Measurements from ENCODE around the gene DNASE1L2. TPM values are rescaled to one million over a fixed set of nuclear protein-coding genes. Genes with fewer than 3 reads are reported as not detected.

DNASE1L2 gene
- total and polyA plus RNA-seq, 5 donors from 2014 or later, result 0.37 TPM; not detected in 4

DNA sequence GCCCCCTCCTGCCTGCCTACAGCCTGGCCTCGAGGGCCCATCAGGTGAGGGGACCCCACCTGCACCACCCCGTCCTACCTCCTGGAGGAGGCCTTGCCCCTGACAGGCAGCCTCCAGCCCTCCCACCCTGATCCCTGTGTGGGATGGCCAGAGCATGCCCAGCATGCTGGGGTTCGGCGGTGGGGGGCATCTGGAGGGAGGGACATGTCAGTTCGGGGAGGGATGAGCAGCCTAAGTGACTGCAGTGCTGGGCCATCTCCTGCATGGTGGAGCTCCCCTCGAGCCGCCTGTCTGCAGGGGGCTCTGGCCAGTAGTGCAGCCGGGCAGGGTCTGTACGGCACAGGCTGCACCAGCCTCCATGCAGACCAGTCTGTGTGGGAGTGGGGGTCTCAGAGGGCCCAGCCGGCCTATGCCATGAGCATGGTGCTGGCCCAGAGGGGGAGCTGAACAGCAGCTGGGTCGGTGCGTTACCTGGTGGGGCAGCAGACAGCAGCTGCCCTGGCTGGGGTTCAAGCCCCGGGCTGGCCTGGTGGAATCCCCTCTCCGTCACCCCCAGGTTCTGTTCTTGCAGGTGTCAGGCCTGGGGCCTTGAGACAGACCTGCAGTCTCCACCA is 35.7 kb downstream of the DNASE1L2 start:
- H3K4me1 ChIP-seq (ENCODE audit: control insufficient read depth, insufficient read depth, low read length, poor library complexity, severe bottlenecking), result peaks cover 15% of the 10 kb centered on the region
- H3K4me3 ChIP-seq (ENCODE audit: low read depth, low read length), result no peak overlapping the region
- ATAC-seq (ENCODE audit: low read depth in 2 of 2), result no peak
- no peaks in the 10 kb centered on the region for H3K27me3 Mint-ChIP-seq
- no peak overlapping the region for H3K27ac Mint-ChIP-seq
- H3K36me3 ChIP-seq (ENCODE audit: control insufficient read depth, insufficient read depth, low read length), result no peaks in the 10 kb centered on the region
- H3K9me3 ChIP-seq (ENCODE audit: control insufficient read depth in 2 of 2, low read length in 2 of 2), result no peaks in the 10 kb centered on the region
- H3K4me3 Mint-ChIP-seq, result no peak overlapping the region
- no peaks in the 10 kb centered on the region for H3K27me3 ChIP-seq (ENCODE audit: control insufficient read depth, insufficient read depth, low read length)
- H3K9me3 Mint-ChIP-seq, result no peaks in the 10 kb centered on the region
- peaks cover 2 to 19% (median 10%) of the 10 kb centered on the region in 4 donors for H3K4me1 Mint-ChIP-seq
- H3K36me3 Mint-ChIP-seq, result no peaks in the 10 kb centered on the region
- DNase-seq, result no peak
- no peak overlapping the region for H3K27ac ChIP-seq (ENCODE audit: insufficient read depth, low read length, poor library complexity, severe bottlenecking)

DNA sequence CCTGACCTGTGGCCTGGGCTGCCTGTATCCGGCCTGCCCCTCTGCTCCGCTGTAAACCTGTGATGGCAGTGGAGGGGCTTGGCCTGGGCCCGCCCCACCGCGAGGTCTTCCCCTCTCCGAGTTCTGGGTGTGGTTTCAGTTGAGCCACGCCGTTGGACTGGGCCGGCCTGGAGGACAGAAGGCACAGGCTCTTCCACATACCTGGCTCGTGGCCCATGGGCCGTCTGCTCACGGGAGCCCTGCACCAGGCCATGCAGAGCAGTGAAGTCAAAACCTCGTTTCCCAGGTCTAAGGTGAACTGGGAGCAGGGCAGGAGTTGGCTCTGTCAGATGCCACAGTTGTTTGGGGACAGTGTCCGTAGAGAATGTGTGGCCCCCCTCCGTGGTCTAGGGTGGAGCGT is 37.2 kb downstream of the DNASE1L2 start:
- no peaks in the 10 kb centered on the region for H3K36me3 Mint-ChIP-seq
- ATAC-seq (ENCODE audit: low read depth in 2 of 2) (no peak), DNase-seq (no peak)
- H3K4me3 Mint-ChIP-seq, result peak overlapping the region in 1 of 4 donors; percentile 27
- no peaks in the 10 kb centered on the region for H3K27me3 Mint-ChIP-seq
- H3K4me1 ChIP-seq (ENCODE audit: control insufficient read depth, insufficient read depth, low read length, poor library complexity, severe bottlenecking), result peaks cover 15% of the 10 kb centered on the region
- no peak overlapping the region for H3K27ac ChIP-seq (ENCODE audit: insufficient read depth, low read length, poor library complexity, severe bottlenecking)
- no peaks in the 10 kb centered on the region for H3K36me3 ChIP-seq (ENCODE audit: control insufficient read depth, insufficient read depth, low read length)
- H3K27ac Mint-ChIP-seq, result no peak overlapping the region
- peaks cover 0 to 11% (median 6%) of the 10 kb centered on the region in 4 donors for H3K4me1 Mint-ChIP-seq
- no peaks in the 10 kb centered on the region for H3K9me3 ChIP-seq (ENCODE audit: control insufficient read depth in 2 of 2, low read length in 2 of 2)
- H3K9me3 Mint-ChIP-seq, result no peaks in the 10 kb centered on the region
- no peaks in the 10 kb centered on the region for H3K27me3 ChIP-seq (ENCODE audit: control insufficient read depth, insufficient read depth, low read length)
- H3K4me3 ChIP-seq (ENCODE audit: low read depth, low read length), result no peak overlapping the region

DNA sequence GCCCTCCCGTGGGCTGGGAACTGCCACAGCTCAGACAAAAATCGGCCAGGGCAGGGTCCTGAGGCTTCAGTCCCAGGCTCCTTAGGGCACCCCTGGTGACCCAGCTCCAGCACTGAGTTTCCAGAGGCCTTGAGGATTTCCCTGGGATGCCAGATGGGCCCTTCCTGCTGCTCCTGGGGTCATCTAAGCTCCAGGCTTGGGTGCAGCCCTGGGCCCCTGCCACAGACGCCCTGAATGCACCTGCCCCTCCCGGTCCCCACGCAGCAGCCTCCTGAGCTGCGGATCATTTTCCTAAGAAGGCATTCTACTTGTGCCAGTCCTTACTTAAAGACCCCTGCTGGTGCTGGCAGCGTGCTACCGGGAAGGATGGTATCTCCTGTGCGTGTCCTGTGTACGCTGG is 37.7 kb downstream of the DNASE1L2 start:
- H3K36me3 Mint-ChIP-seq, result no peaks in the 10 kb centered on the region
- ATAC-seq (ENCODE audit: low read depth in 2 of 2) (no peak), DNase-seq (no peak)
- H3K27me3 ChIP-seq (ENCODE audit: control insufficient read depth, insufficient read depth, low read length), result no peaks in the 10 kb centered on the region
- H3K4me3 ChIP-seq (ENCODE audit: low read depth, low read length), result no peak overlapping the region
- H3K9me3 Mint-ChIP-seq, result no peaks in the 10 kb centered on the region
- H3K27ac ChIP-seq (ENCODE audit: insufficient read depth, low read length, poor library complexity, severe bottlenecking), result no peak overlapping the region
- peaks cover 0 to 10% (median 5%) of the 10 kb centered on the region in 4 donors for H3K4me1 Mint-ChIP-seq
- H3K27me3 Mint-ChIP-seq, result no peaks in the 10 kb centered on the region
- no peak overlapping the region for H3K27ac Mint-ChIP-seq
- H3K9me3 ChIP-seq (ENCODE audit: control insufficient read depth in 2 of 2, low read length in 2 of 2), result no peaks in the 10 kb centered on the region
- H3K4me1 ChIP-seq (ENCODE audit: control insufficient read depth, insufficient read depth, low read length, poor library complexity, severe bottlenecking), result peaks cover 11% of the 10 kb centered on the region
- no peak overlapping the region for H3K4me3 Mint-ChIP-seq
- H3K36me3 ChIP-seq (ENCODE audit: control insufficient read depth, insufficient read depth, low read length), result no peaks in the 10 kb centered on the region

DNA sequence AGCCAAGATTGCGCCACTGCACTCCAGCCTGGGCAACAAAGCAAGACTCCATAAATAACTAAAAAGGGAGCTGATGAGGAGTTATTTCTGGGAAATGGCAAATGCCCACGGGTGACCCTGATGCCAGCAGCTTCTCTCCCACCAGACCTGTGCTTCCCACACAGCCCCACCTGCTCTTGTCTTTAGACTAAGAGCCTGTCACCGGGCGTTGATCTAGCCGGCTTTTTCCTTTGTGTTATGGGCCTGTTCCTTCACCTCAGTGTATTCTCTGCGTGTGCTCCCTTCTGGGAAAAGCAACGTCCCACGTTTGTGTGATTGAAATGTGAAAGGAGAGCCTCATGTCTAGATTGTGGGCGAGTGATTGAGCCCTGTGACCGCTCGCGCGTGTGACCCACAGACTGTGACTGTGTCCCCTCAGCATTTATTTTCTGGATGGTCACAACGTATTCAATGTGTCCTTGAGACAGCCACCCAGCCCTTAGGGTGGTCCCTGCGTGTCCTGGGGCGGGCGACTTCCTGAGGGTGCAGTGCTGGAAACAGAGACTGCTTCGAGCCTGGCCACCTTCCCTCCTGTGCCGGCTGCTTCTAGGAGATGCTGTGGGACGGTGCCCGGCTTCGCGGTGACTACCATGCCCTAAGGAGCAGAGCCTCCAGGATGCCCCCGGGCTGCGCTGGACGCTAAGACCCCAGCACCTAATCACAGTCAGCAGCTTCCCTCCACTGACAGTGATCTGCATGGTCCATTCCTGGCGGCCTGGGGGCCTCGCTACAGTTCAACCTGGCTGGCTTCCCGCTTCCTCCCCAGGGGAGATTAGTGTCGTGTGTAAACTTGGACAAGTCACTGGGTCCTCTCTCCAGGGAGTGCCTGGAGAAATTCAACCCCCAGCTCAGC is 39.5 kb downstream of the DNASE1L2 start:
- H3K27me3 ChIP-seq (ENCODE audit: control insufficient read depth, insufficient read depth, low read length), result no peaks in the 10 kb centered on the region
- H3K27ac ChIP-seq (ENCODE audit: insufficient read depth, low read length, poor library complexity, severe bottlenecking), result no peak overlapping the region
- H3K36me3 ChIP-seq (ENCODE audit: control insufficient read depth, insufficient read depth, low read length), result no peaks in the 10 kb centered on the region
- Mint-ChIP-seq H3K36me3 (no peaks in the 10 kb centered on the region), H3K27me3 (no peaks in the 10 kb centered on the region), H3K27ac (no peak overlapping the region), H3K4me3 (no peak overlapping the region), H3K9me3 (no peaks in the 10 kb centered on the region), H3K4me1 (no peaks in the 10 kb centered on the region)
- H3K9me3 ChIP-seq (ENCODE audit: control insufficient read depth in 2 of 2, low read length in 2 of 2), result no peaks in the 10 kb centered on the region
- H3K4me3 ChIP-seq (ENCODE audit: low read depth, low read length), result no peak overlapping the region
- DNase-seq (no peak), ATAC-seq (ENCODE audit: low read depth in 2 of 2) (no peak)
- no peaks in the 10 kb centered on the region for H3K4me1 ChIP-seq (ENCODE audit: control insufficient read depth, insufficient read depth, low read length, poor library complexity, severe bottlenecking)

DNA sequence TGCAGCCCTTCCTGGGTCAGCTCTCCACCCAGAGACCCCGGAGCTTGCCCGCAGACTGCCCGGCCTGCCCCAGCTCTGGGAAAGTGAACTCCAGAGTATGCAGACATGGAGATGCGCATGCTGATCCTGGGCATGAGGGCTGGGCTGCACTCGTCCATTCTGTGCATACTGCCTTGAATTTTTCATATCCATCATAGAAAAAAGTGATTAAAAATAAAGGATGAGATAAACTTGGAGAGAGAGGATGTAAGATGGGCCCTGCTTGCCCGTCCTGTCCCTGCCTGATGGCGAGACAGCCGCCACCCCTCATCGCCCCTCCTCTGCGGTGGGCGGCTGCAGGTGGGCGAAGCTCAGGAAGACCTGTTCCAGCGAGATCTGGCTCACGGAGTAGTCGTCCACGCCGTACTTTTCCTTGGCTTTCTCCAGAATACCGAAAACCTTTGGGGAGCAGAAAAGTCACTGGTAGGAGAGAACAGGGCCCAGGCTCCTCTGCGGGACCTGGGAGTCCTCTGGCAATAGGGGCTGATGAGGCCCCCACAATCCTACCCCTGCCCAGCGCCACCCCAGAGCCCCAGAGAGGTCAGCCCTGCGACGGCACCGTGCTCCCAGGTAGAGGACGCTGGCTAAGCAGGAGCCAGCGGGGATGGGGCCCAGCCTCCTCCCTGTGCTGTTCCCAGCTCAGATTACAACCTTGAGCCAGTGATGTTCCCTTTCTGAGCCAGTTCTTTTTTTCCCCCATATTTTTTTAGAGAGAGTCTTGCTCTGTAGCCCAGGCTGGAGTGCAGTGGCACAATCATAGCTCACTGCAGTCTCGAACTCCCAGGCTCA is 40.3 kb downstream of the DNASE1L2 start:
- Histone ChIP-seq H3K4me3 (ENCODE audit: low read depth, low read length) (no peak overlapping the region), H3K27me3 (ENCODE audit: control insufficient read depth, insufficient read depth, low read length) (no peaks in the 10 kb centered on the region), H3K9me3 (ENCODE audit: control insufficient read depth in 2 of 2, low read length in 2 of 2) (no peaks in the 10 kb centered on the region), H3K27ac (ENCODE audit: insufficient read depth, low read length, poor library complexity, severe bottlenecking) (no peak overlapping the region), H3K36me3 (ENCODE audit: control insufficient read depth, insufficient read depth, low read length) (no peaks in the 10 kb centered on the region), H3K4me1 (ENCODE audit: control insufficient read depth, insufficient read depth, low read length, poor library complexity, severe bottlenecking) (no peaks in the 10 kb centered on the region)
- Mint-ChIP-seq H3K36me3 (no peaks in the 10 kb centered on the region), H3K27me3 (no peaks in the 10 kb centered on the region), H3K9me3 (no peaks in the 10 kb centered on the region), H3K27ac (no peak overlapping the region), H3K4me1 (no peaks in the 10 kb centered on the region), H3K4me3 (no peak overlapping the region)
- DNase-seq, result no peak
- no peak for ATAC-seq (ENCODE audit: low read depth in 2 of 2)

DNA sequence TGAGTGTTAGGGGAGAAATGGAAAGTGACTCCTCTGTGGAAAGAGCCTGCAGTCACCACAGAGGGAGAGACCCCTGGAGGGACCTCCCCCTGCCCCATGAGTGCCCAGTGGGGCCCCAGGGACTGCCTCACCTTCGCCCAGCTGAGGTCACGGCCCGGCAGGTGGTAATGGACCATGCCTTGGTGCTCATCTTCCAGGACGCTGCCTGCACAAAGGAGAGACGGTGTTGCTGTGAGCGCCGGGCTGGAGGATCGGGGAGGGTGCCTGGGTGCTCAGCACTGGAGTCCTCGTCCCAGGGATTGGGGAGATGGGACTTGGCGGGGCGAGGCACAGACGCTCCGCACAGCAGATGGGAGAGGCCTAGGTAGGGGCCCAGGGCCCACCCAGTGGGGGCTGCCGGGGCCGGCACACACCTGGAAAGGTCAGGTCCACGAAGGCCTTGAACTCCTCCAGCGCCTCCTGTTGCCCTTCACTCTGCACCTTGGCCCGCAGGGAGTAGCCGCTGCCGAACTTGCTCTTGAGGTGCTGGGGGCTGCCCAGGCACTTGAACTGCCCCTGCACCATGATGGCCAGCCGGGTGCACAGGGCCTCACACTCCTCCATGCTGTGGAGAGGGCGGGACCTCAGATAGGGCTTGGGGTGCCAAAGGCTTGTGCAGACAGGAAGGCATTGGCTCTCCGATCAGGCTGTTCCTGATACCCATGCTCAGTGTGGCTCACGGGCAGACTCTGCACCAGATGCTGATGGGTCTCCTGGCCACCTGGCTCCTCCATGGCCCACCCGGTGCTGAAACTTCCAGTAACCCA is 41.4 kb downstream of the DNASE1L2 start:
- Mint-ChIP-seq H3K4me1 (no peaks in the 10 kb centered on the region), H3K36me3 (no peaks in the 10 kb centered on the region), H3K27ac (no peak overlapping the region), H3K27me3 (no peaks in the 10 kb centered on the region), H3K4me3 (no peak overlapping the region), H3K9me3 (no peaks in the 10 kb centered on the region)
- Histone ChIP-seq H3K36me3 (ENCODE audit: control insufficient read depth, insufficient read depth, low read length) (no peaks in the 10 kb centered on the region), H3K27ac (ENCODE audit: insufficient read depth, low read length, poor library complexity, severe bottlenecking) (no peak overlapping the region), H3K27me3 (ENCODE audit: control insufficient read depth, insufficient read depth, low read length) (no peaks in the 10 kb centered on the region), H3K4me1 (ENCODE audit: control insufficient read depth, insufficient read depth, low read length, poor library complexity, severe bottlenecking) (no peaks in the 10 kb centered on the region), H3K9me3 (ENCODE audit: control insufficient read depth in 2 of 2, low read length in 2 of 2) (no peaks in the 10 kb centered on the region), H3K4me3 (ENCODE audit: low read depth, low read length) (no peak overlapping the region)
- DNase-seq (no peak), ATAC-seq (ENCODE audit: low read depth in 2 of 2) (no peak)

DNA sequence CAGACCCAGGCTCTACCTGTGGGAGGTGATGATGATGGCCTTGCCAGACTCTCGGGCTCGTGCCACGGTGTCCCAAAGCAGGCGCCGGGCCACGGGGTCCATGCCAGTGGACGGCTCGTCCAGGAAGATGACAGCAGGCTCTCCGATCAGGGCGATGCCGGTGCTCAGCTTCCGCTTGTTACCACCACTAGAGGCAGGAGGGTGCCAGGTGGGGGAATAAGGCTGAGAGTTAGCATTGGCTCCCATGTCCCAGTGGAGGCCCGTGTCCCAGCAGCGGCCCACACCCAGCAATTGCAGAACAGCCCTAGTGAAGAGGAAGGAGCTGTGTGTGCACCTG is 42.0 kb downstream of the DNASE1L2 start:
- Histone ChIP-seq H3K4me1 (ENCODE audit: control insufficient read depth, insufficient read depth, low read length, poor library complexity, severe bottlenecking) (no peaks in the 10 kb centered on the region), H3K27ac (ENCODE audit: insufficient read depth, low read length, poor library complexity, severe bottlenecking) (no peak overlapping the region), H3K9me3 (ENCODE audit: control insufficient read depth in 2 of 2, low read length in 2 of 2) (no peaks in the 10 kb centered on the region), H3K27me3 (ENCODE audit: control insufficient read depth, insufficient read depth, low read length) (no peaks in the 10 kb centered on the region), H3K4me3 (ENCODE audit: low read depth, low read length) (no peak overlapping the region), H3K36me3 (ENCODE audit: control insufficient read depth, insufficient read depth, low read length) (no peaks in the 10 kb centered on the region)
- no peaks in the 10 kb centered on the region for H3K9me3 Mint-ChIP-seq
- H3K4me1 Mint-ChIP-seq, result no peaks in the 10 kb centered on the region
- no peaks in the 10 kb centered on the region for H3K36me3 Mint-ChIP-seq
- ATAC-seq (ENCODE audit: low read depth in 2 of 2) (no peak), DNase-seq (no peak)
- no peak overlapping the region for H3K27ac Mint-ChIP-seq
- no peaks in the 10 kb centered on the region for H3K27me3 Mint-ChIP-seq
- H3K4me3 Mint-ChIP-seq, result peak overlapping the region in 1 of 4 donors; percentile 32
